HepG2 (cell line): ENCODE measurements around the gene GABRR3. TPM values are rescaled to one million over a fixed set of nuclear protein-coding genes. Genes with fewer than 3 reads are reported as not detected.

ENCODE experiments used
- ARID3A ChIP-seq: IDR thresholded peaks from 2 replicates; pipeline ENCODE4 v1.6.1; 2012; ENCODE audit warnings: low read depth, low read length, improper control_type of control experiment
- FOXJ3 ChIP-seq: sonication (generic); formaldehyde crosslinking; IDR thresholded peaks from 2 replicates; pipeline ENCODE4 v1.4.0; 2020; ENCODE audit warnings: missing genetic modification reagents, mild to moderate bottlenecking, borderline replicate concordance
- GMEB1 ChIP-seq: sonication (generic); formaldehyde crosslinking; IDR thresholded peaks from 2 replicates; pipeline ENCODE4 v1.5.1; 2020; ENCODE audit warnings: missing genetic modification reagents, mild to moderate bottlenecking, borderline replicate concordance
- KLF13 ChIP-seq: sonication (generic); formaldehyde crosslinking; IDR thresholded peaks from 2 replicates; pipeline ENCODE4 v1.4.0; 2020; ENCODE audit warnings: mild to moderate bottlenecking, missing genetic modification reagents
- MBNL3 ChIP-seq: fragments of 250-450 bp; sonication (Bioruptor Pico); conservative IDR thresholded peaks from 2 replicates; pipeline ENCODE4 v1.8.0; 2022; ENCODE audit warnings: mild to moderate bottlenecking, inconsistent platforms
- NAIF1 ChIP-seq: sonication (generic); formaldehyde crosslinking; IDR thresholded peaks from 2 replicates; pipeline ENCODE4 v1.5.0; 2020; ENCODE audit warnings: mild to moderate bottlenecking, missing genetic modification reagents, borderline replicate concordance
- NONO ChIP-seq, 2 experiments: fragments of 450-650 bp in 1 of 2; sonication (generic) in 1 of 2; formaldehyde crosslinking in 1 of 2; IDR thresholded peaks in 1 of 2; conservative IDR thresholded peaks in 1 of 2; 2 replicates each; pipeline versions ENCODE4 v1.6.1 to v1.8.0; 2017 to 2022; ENCODE audit warnings: mild to moderate bottlenecking in 1 of 2, missing genetic modification reagents in 1 of 2, moderate library complexity in 1 of 2
- PAWR ChIP-seq: sonication (generic); formaldehyde crosslinking; IDR thresholded peaks from 2 replicates; pipeline ENCODE4 v1.4.0; 2020; ENCODE audit warnings: missing genetic modification reagents, mild to moderate bottlenecking, borderline replicate concordance
- ZBTB10 ChIP-seq: sonication (generic); formaldehyde crosslinking; IDR thresholded peaks from 2 replicates; pipeline ENCODE4 v1.4.0; 2020; ENCODE audit warnings: missing genetic modification reagents, borderline replicate concordance
- ZFP91 ChIP-seq: sonication (generic); formaldehyde crosslinking; IDR thresholded peaks from 2 replicates; pipeline ENCODE4 v1.9.0; 2022; ENCODE audit warnings: missing genetic modification reagents, mild to moderate bottlenecking, borderline replicate concordance
- ZNF263 ChIP-seq: sonication (generic); formaldehyde crosslinking; IDR thresholded peaks from 2 replicates; pipeline ENCODE4 v1.4.0; 2020; ENCODE audit warnings: missing genetic modification reagents
- ZNF292 ChIP-seq: sonication (generic); formaldehyde crosslinking; IDR thresholded peaks from 2 replicates; pipeline ENCODE4 v1.8.1; 2022; ENCODE audit warnings: mild to moderate bottlenecking, low read depth, missing genetic modification reagents, borderline replicate concordance
- ZNF382 ChIP-seq: sonication (generic); formaldehyde crosslinking; IDR thresholded peaks from 2 replicates; pipeline ENCODE4 v1.5.0; 2020; ENCODE audit warnings: missing genetic modification reagents, mild to moderate bottlenecking, borderline replicate concordance
- ZNF383 ChIP-seq: sonication (generic); formaldehyde crosslinking; IDR thresholded peaks from 2 replicates; pipeline ENCODE4 v1.4.0; 2020; ENCODE audit warnings: missing genetic modification reagents, mild to moderate bottlenecking, borderline replicate concordance
- ZNF430 ChIP-seq: sonication (generic); formaldehyde crosslinking; IDR thresholded peaks from 2 replicates; pipeline ENCODE4 v1.9.0; 2021; ENCODE audit warnings: mild to moderate bottlenecking, missing genetic modification reagents
- ZNF574 ChIP-seq: sonication (generic); formaldehyde crosslinking; IDR thresholded peaks from 2 replicates; pipeline ENCODE4 v1.4.0; 2020; ENCODE audit warnings: missing genetic modification reagents
- ZNF766 ChIP-seq: sonication (generic); formaldehyde crosslinking; IDR thresholded peaks from 2 replicates; pipeline ENCODE4 v1.5.0; 2020; ENCODE audit warnings: missing genetic modification reagents, borderline replicate concordance
- polyA plus RNA-seq, 8 experiments: library from polyadenylated mRNA; depleted of rRNA in 3 of 8; stranded (reverse) in 7 of 8; unstranded in 1 of 8; fragments of >200 nt; fragmentation: Illumina TruSeq in 4 of 8; extraction: Trizol in 4 of 8; gene quantifications; 2 replicates each; pipeline versions ENCODE4 v1.2.1 to v1.2.3, GENCODE V29; 2011 to 2016; ENCODE audit warnings: low read depth in 4 of 8, missing spikeins in 1 of 8, mixed read lengths in 1 of 8; ENCODE audit not compliant: insufficient read depth in 1 of 8
- total RNA-seq, 5 experiments: library from RNA; depleted of rRNA; stranded (reverse); fragments of >200 nt; fragmentation: Illumina TruSeq; extraction: Trizol; gene quantifications; 2 replicates each; pipeline ENCODE4 v1.2.3, GENCODE V29; 2016; ENCODE audit warnings: low read depth in 1 of 5

GABRR3 gene
- total and polyA plus RNA-seq, 2 of the 13 experiments (the other 11 are each of a cell fraction or from before 2014, with no cell fraction given), result 0.42 to 0.83 TPM

- TF ChIP-seq ZNF574 (no peak), ARID3A (no peak), ZNF382 (CRISPR knock-in tag) (no peak), ZNF383 (no peak), ZBTB10 (CRISPR knock-in tag) (no peak), ZNF263 (CRISPR knock-in tag) (no peak), ZNF766 (CRISPR knock-in tag) (no peak), ZNF430 (no peak), MBNL3 (no peak), ZFP91 (CRISPR knock-in tag) (0 out of 2 replicates have a peak, but pooled peaks have one; percentile 22), FOXJ3 (CRISPR knock-in tag) (peak; percentile 36; the same call in 1 of the 2 replicates), GMEB1 (CRISPR knock-in tag) (no peak), KLF13 (CRISPR knock-in tag) (no peak), NONO (IDR thresholded peaks at IDR 0.05) (no peak), NONO (CRISPR knock-in tag; conservative IDR thresholded peaks at IDR 0.05) (peak; percentile 62; the same call in 1 of the 2 replicates), PAWR (CRISPR knock-in tag) (no peak), NAIF1 (CRISPR knock-in tag) (no peak), ZNF292 (CRISPR knock-in tag) (peak; percentile 76; the same call in 1 of the 2 replicates)
These were observed 42.5 kb downstream of the GABRR3 start (continued) for GRCh38 chr3:97992547-97993173.
